GM21360 (cell line): Measurements from ENCODE around the gene IL17RA.
A peak's percentile ranks its signal among the peaks of the same experiment; 100 is the strongest.

Experiments
- ATAC-seq: cut with Tn5 transposase; IDR thresholded peaks from one replicate; pipeline ENCODE4 v1.9.1; 2021; ENCODE audit warnings: mild to moderate bottlenecking, moderate library complexity; ENCODE audit not compliant: unreplicated experiment

The IL17RA gene

DNA sequence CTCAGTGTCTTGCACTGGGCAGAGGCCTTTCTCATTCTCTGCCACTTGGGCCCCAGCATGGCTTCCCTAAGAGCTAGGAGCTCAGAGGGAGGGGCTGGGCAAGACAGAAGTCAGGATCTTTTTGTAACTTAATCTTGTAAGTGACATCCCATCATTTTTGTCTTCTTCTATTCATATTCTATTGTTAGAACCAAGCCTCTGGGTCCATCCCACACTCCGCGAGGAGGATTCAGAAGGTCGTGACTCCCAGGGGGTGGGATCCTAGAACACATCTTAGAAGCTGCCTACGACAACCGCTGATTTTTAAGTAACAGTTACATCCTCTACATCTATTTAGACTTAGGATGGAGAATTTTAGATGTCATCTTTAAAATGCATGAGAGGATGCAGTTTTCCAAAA, 1.5 kb upstream of the IL17RA start:
- no peak for ATAC-seq

- no peak for ATAC-seq
Observed at GRCh38 chr22:17083811-17084441, 874 bp upstream of the IL17RA start.

DNA sequence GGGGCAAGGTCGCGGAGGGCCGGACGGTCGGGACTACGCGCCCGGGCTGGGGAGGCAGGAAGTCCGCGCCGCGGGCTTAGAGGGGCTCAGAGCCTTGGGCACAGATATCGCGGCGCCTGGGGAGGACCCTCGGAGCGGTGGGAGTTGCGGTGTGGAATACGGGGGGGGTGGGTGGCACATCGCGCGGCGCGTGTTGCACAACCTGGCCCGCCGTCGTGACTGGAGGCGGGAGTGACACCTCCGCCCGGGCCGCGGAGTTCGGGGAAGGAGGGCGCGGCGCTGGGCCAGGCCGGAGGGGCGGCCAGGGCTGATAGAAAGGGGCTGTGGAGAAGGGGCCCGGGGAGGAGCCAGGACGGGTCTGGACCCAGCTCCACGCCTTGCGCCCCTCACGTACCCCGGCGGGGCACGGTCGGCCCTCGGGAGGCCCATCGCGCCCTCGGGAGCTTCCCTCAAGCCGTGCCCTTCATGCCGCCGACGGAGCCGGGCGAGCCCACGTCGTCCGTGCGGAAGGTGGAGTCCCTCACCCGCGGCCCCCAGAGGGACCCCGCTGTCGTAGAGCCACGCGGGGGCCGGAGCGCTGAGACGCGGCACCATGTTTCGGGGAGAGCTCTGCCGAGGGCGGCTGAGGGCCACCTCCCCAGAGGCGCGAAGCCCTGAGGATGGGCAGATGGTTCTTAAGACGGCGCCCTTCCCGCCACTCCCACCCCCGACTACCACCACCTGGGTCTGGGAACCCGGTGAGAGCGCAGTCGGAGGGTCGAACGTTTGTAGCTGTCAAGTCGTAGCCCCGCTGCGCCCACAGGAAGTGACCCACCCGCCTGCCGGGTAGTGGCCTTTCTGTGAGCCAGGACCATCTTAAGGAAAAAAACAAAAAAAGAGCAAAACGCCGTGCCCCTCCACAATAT, 729 bp downstream of the IL17RA start:
- ATAC-seq: peak; percentile 4

DNA sequence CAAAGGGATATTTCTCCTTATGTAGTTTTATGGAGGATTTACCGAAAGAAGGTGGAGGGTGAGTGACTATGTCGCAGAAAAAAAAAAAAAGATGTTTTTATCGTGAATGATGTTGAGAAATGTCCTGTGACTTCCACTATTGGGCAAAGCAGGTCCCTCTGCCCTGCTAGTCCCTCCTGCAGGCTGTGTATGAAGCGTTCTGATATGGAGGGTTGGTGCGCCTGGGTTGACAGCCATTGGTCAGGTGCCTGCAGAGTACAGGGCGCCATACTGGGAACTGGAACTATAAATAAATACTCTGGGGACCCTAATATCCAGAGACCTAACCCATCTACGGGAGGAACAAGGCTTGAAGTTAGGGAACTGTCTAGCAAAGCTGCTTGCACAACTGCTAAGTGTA, 1.5 kb downstream of the IL17RA start:
- ATAC-seq: no peak

DNA sequence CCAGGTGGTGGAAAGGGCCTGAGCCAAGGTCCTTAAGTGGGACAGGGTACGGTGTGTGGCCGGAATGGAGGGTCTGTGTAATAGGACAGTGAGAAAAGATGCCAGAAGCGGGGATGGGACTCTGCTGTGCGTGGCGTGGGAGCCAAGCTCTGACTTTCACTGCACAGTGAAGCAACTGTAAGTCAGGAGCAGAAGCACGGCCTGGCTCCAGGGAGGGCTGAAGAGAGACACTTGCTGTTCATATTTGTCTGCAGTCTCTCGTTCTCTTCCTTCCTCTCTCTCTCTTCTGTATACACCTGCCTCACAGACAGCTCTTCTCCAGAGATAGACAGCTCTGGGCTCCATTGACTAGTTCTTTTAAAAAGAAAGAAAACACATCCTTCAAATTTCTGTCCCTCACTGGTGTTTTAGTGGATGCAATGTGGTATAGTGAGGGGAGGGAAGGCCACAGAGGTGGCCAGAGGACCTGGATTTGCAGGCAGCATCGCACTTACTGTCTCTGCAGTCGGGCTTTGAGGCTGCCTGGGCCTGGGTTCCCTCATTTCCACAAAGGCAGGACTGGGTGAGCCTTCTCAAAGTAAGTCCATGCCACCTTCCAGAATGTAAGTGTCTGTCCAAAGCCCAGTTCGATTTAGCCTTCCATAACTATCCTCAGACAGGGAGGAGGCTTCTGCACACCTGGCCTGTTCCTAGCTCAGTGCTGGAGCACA, 2.1 kb downstream of the IL17RA start:
- no peak for ATAC-seq

DNA sequence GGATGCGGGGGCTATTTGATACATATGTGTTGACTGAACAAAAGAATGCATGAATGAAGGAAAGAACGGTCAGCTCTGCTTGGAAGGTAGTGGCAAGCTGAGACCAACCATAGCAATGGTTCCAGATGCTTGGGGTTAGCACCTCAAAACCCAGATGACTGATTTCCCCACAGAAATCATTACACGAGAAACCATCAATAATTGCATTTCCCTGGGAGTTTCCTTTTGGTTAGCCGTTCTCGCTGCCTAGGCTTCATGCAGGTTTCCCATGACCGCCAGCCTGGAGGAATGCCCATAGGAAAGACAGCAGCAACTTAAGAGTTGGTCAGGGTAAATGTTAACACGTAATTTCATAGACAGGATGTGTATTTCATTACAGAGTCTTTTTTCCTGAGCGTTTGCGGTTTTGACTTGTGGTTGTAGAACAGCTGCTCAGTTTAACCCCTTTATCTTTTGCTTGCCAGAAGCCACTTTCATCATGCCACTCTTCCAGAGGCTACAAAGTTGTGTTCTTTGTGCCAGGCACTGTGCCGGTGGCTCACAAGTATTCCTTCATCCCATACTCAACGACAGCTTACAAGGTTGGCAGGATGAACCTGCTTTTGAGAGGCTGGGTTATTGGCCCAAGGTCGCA, 2.8 kb downstream of the IL17RA start:
- ATAC-seq: no peak

DNA sequence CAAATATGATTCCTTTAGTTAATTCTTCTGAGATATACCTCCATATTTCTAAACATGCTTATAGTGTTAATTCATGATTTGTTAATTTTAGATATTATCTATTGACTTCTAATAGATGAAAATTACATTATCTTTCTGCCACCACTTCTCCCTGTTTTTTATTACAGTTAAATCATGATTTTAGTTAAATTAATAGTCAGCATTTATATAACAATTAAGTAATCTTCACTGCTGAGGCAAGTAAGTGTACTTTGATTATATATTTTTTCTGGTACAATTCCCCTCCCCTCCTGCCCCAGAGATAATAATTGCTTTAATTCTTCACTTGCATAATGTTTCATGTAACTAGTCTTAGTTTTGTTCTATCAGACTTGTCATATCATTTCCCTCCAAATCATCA, 5.8 kb downstream of the IL17RA start:
- no peak for ATAC-seq

- no peak for ATAC-seq
Observed at GRCh38 chr22:17091851-17092250, 7.1 kb downstream of the IL17RA start.

GRCh38 chr22:17093081-17093480, 8.3 kb downstream of the IL17RA start:
- ATAC-seq: no peak

DNA sequence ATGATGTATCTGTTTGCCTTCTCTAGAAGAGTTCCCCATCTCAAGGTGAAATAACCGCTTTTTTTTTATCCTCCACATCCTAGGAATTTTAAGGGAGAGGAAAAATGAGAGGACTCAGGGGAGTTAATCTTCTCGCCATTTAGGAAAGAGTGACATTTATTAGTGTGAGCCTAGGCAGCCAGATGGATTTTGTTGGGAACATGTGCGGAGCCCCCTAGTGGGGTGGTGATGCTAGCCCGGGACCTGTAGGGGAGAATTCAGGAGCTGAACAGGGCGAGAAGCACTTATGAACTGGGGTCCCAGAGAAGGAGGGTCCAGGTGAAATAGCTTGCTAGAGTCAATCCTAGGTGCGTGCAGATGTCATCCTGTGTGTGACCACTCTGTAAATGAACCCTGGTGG, 10.7 kb downstream of the IL17RA start:
- no peak for ATAC-seq

DNA sequence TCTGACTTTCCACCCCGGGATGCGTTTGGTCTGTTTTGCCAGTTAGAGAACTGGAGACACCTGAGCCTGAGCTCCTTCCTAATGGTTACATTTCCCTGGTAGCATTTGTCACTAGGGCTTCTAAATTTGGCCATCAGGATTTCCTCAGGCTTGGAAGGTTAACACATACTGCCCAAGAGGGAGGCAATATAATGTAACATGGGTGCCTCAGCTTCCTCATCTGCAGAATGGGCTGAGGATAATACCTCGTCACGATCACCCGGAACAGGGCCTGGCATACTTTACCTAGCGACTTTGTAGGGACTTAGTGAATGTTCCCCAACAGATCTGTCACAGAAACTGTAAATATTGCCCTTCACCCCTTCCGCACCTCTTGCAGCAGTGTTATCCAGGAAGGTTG, 11.3 kb downstream of the IL17RA start:
- no peak for ATAC-seq

GRCh38 chr22:17097062-17097461, 12.3 kb downstream of the IL17RA start:
- no peak for ATAC-seq

DNA sequence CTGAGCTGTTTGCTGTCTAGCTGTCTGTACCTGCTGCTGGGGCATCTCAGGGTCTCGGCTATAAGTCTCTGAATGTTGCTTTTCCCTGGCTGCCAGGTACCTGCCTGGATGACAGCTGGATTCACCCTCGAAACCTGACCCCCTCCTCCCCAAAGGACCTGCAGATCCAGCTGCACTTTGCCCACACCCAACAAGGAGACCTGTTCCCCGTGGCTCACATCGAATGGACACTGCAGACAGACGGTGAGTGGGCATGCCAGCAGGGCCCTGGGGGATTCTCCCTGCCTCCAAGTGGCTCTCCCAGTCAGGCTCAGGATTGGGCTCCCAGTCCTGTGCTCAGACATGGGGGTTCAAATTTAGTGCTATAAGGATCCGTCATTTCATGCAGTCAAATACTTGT, 12.9 kb downstream of the IL17RA start:
- ATAC-seq: no peak

DNA sequence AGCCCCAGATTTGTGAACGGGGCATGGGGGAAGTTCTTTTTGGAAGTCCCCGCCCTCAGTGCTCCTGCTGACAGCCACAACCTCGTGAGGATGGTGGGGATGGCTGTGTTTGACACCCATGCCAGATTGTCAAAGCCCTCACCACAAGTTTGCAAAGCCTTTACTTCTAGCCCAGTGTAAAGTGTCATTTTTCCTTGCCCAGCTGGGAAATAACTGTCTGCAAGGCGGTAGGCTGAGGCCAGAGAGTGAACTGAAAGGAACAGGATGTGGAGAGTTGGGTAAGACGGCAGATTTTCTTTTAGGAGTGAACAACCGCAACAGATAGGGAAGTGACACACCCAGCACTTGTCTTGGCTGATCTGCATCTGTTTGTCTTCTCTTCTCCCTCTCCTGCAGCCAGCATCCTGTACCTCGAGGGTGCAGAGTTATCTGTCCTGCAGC, 13.6 kb downstream of the IL17RA start:
- no peak for ATAC-seq

GRCh38 chr22:17100621-17101020, 15.8 kb downstream of the IL17RA start:
- ATAC-seq: no peak

DNA sequence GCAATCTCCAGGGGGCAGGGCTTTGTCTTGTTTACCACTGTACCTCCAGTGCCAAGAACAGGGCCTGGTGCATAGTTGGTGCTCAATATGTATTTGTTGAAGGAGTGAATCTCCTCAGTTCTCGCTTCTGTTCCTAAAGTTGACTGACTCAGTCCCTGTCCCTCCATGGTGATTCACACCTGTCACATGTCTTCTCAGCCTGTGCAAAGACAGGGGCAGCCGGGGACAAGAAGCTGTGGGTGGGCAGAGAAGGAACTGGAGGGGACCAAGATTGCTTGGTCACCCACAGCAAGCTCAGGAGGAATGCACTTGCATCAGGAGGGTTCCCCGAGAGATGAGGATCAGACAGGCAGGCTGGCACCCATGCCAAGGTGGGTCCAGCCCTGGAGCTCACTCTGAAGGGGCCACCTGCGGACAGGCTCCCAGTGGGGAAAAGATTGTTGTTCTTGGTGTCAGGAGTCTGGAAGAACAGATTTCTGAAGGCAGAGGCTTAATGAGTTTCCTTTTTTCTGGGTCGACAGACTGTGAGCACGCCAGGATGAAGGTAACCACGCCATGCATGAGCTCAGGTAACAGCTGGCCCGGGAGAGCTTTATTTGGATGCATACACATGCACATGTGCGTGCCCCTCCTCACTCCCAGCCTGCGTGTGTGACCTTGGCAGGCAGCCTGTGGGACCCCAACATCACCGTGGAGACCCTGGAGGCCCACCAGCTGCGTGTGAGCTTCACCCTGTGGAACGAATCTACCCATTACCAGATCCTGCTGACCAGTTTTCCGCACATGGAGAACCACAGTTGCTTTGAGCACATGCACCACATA, 16.9 kb downstream of the IL17RA start:
- no peak for ATAC-seq

DNA sequence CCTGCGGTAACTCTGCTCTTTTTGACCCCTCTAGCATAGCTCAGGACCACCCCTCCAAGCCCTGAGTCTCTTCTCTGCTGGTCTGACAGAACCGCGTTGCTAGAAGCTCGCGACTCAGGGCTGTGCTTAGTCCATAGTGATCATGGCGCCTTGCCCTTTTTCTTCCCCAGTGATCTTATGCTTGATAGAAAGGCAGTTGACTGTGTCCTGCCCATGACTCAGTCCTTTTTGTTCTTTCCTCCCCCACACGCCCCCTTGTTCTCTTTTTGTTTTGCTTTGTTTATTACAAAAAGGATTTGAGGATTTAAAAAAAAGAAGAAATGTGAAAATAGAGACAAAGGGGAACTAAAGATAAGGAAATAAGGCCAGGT, 17.5 kb downstream of the IL17RA start:
- ATAC-seq: no peak

- ATAC-seq: no peak
Observed at GRCh38 chr22:17103351-17103750, 18.6 kb downstream of the IL17RA start.

DNA sequence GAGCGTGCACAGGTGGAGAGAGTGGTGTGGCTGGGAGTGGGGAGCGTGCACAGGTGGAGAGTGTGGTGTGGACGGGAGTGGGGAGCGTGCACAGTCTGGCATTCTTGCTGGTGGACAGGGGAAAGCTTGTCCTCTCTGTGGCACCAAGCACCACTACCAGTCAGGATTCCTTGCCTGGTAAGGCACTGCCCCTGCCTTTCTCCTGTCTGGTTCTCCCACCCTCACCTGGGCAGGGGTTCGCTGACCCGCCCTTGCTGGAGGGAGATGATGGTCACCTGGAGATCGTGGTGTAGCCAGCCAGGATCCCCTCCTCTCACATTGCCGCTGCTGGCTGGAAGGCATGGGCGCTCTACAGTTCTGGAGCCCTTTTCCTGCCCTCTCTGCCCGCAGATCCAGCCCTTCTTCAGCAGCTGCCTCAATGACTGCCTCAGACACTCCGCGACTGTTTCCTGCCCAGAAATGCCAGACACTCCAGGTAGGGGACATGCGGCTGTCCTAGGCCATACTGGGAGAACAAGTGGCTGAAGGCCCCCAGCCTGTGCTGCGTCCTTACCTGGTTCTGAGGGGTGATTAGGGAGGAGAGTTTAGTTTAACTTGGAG, 19.6 kb downstream of the IL17RA start:
- no peak for ATAC-seq
